Measurements from ENCODE around the gene TRIP12.

DNA sequence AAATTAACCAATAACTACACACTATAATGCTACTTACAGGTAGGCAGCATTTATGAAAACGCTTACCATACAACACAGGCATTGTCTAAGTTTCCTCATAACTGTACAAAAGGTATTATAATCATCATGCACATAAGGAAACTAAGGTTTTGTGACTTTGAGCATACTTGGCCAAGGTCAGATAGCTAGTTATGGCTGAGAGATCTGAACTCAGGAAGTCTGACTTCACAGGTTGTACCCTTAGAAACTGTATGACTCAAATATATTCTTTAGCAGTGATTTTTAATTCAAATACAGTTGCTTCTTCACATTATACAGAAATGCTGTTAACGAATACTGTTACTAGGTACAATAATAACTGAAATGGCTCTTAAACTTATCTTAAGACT, 89.3 kb downstream of the TRIP12 start:
- TF ChIP-seq, protein P1, sequence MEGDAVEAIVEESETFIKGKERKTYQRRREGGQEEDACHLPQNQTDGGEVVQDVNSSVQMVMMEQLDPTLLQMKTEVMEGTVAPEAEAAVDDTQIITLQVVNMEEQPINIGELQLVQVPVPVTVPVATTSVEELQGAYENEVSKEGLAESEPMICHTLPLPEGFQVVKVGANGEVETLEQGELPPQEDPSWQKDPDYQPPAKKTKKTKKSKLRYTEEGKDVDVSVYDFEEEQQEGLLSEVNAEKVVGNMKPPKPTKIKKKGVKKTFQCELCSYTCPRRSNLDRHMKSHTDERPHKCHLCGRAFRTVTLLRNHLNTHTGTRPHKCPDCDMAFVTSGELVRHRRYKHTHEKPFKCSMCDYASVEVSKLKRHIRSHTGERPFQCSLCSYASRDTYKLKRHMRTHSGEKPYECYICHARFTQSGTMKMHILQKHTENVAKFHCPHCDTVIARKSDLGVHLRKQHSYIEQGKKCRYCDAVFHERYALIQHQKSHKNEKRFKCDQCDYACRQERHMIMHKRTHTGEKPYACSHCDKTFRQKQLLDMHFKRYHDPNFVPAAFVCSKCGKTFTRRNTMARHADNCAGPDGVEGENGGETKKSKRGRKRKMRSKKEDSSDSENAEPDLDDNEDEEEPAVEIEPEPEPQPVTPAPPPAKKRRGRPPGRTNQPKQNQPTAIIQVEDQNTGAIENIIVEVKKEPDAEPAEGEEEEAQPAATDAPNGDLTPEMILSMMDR (IDR thresholded peaks at IDR 0.05) = no peak
- no peak for TF ChIP-seq POLR2A (IDR thresholded peaks at IDR 0.05)
- no peak for TF ChIP-seq POLR2AphosphoS5 (IDR thresholded peaks at IDR 0.05; ENCODE audit: insufficient read depth in 1 of 2, low read depth in 1 of 2)
